Measurements from ENCODE around the gene HIP1. TPM values are rescaled to one million over a fixed set of nuclear protein-coding genes. Genes with fewer than 3 reads are reported as not detected.
A peak's percentile ranks its signal among the peaks of the same experiment; 100 is the strongest.
"Not testable (repeated sequence)": the region's sequence is repeated elsewhere in the genome, so short reads cannot be mapped to it uniquely, and the experiment has no call there.

HIP1 gene
- total RNA-seq, 4 donors from 2014 or later, result 3.2 to 9.5 (median 6.4) TPM

- Histone ChIP-seq H3K27me3 (no peaks in the 10 kb centered on the region), H3K9me3 (no peaks in the 10 kb centered on the region)
- DNase-seq, result no peak
These were observed 33.6 kb upstream of the HIP1 start, which contains the start of gene CCL26 for GRCh38 chr7:75772081-75773077. TSS of gene CCL26 (minus strand) at chr7:75772211. CDS start at chr7:75772176, 35 bp downstream.

GRCh38 chr7:75771224-75771623, 32.5 kb upstream of the HIP1 start:
- no peak for TF ChIP-seq POLR2A (IDR thresholded peaks at IDR 0.05)
- no peak for TF ChIP-seq CTCF (IDR thresholded peaks at IDR 0.05)
- WGBS, 2 donors, result 18 to 67% methylated on average over 1 of the region's 1 CpG

More at GRCh38 chr7:75772081-75773077, 33.6 kb upstream of the HIP1 start, which contains the start of gene CCL26:
- intact Hi-C loops (cut with DNase I), result no loop called here
- 53 to 55% methylated on average over 6 to 8 of the region's 9 CpGs for WGBS, 2 donors
- Histone ChIP-seq H3K4me3 (no peak within 1 kb of the TSS), H3K36me3 (no peaks in the 10 kb centered on the region), H3K4me1 (peaks cover 0 to 21% (median 0%) of the 10 kb centered on the region in 3 donors), H3K27ac (peak within 1 kb of the TSS in 3 of 4 donors; percentile 52 to 75 (median 58))
- TF ChIP-seq POLR2A (IDR thresholded peaks at IDR 0.05) (no peak), CTCF (IDR thresholded peaks at IDR 0.05) (no peak)

GRCh38 chr7:75762350-75762917, 23.7 kb upstream of the HIP1 start:
- H3K27ac ChIP-seq, result no peak overlapping the region
- H3K27me3 ChIP-seq, result no peaks in the 10 kb centered on the region
- DNase-seq, result no peak
- TF ChIP-seq POLR2A (IDR thresholded peaks at IDR 0.05) (no peak), CTCF (IDR thresholded peaks at IDR 0.05) (peak; percentile 55 to 80 (median 72))
- peaks cover 0 to 5% (median 0%) of the 10 kb centered on the region in 3 donors for H3K4me1 ChIP-seq
- WGBS, 2 donors, result 23 to 25% methylated on average over 2 of the region's 2 CpGs
- no peaks in the 10 kb centered on the region for H3K36me3 ChIP-seq
- no peak overlapping the region for H3K4me3 ChIP-seq
- intact Hi-C loops (cut with DNase I), result no loop called here
- H3K9me3 ChIP-seq, result no peaks in the 10 kb centered on the region

More at GRCh38 chr7:75771224-75771623, 32.5 kb upstream of the HIP1 start:
- Histone ChIP-seq H3K27ac (peak overlapping the region in 2 of 4 donors; percentile 33 to 75), H3K9me3 (no peaks in the 10 kb centered on the region), H3K27me3 (no peaks in the 10 kb centered on the region), H3K36me3 (no peaks in the 10 kb centered on the region), H3K4me3 (no peak overlapping the region), H3K4me1 (peaks cover 0 to 21% (median 0%) of the 10 kb centered on the region in 3 donors)
- intact Hi-C loops (cut with DNase I), result no loop called here
- no peak for DNase-seq

GRCh38 chr7:75761801-75762200, 23.1 kb upstream of the HIP1 start:
- H3K4me3 ChIP-seq; intact Hi-C loops (cut with DNase I); DNase-seq; H3K9me3 ChIP-seq; H3K27ac ChIP-seq; H3K27me3 ChIP-seq; H3K4me1 ChIP-seq; H3K36me3 ChIP-seq: not testable (repeated sequence)
- 47 to 65% methylated on average over 3 of the region's 3 CpGs for WGBS, 2 donors

DNA sequence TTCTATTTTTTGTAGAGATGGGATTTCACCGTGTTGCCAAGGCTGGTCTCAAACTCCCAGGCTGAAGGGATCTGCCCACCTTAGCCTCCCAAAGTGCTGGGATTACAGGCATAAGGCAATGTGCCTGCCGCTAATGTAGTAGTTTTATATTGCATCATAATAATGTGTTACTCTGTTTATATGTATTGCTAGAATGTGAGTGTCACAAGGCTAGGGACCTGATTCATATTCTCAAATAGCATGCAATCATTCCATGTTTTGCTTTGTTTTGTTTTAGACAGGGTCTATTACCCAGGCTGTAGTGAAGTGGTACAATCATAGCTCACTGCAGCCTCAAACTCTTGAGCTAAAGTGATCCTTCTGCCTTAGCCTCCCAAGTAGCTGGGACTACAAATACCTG, 19.8 kb upstream of the HIP1 start:
- H3K4me1 ChIP-seq, result peaks cover 0 to 5% (median 0%) of the 10 kb centered on the region in 3 donors
- intact Hi-C loops (cut with DNase I), result no loop called here
- no peak overlapping the region for H3K4me3 ChIP-seq
- DNase-seq, result no peak
- no peak overlapping the region for H3K27ac ChIP-seq
- no peaks in the 10 kb centered on the region for H3K9me3 ChIP-seq
- TF ChIP-seq CTCF (IDR thresholded peaks at IDR 0.05) (no peak), POLR2A (IDR thresholded peaks at IDR 0.05) (no peak)
- WGBS, 2 donors, result 67 to 80% methylated on average over 1 to 2 of the region's 2 CpGs
- H3K36me3 ChIP-seq, result no peaks in the 10 kb centered on the region
- H3K27me3 ChIP-seq, result no peaks in the 10 kb centered on the region

All from esophagus squamous epithelium (tissue), 5 donors.